Prostate gland (tissue), 2 donors: ENCODE results near the gene SLC9C1.

ENCODE experiments used
- POLR2A ChIP-seq: fragments of 450-650 bp; IDR thresholded peaks from one replicate; pipeline ENCODE4 v1.6.1; 2016; ENCODE audit warnings: antibody characterized with exemption, mild to moderate bottlenecking
- TF ChIP-seq, protein P1 (sequence below), 4 experiments: fragments of 200-600 bp in 2 of 4; fragments of 450-650 bp in 2 of 4; sonication (generic) in 2 of 4; IDR thresholded peaks; 1 replicate in 3 of 4; 2 replicates in 1 of 4; pipeline ENCODE4 v1.5.1; 2016 to 2019; ENCODE audit warnings: antibody characterized with exemption in 4 of 4, mild to moderate bottlenecking in 2 of 4, moderate library complexity in 2 of 4

DNA sequence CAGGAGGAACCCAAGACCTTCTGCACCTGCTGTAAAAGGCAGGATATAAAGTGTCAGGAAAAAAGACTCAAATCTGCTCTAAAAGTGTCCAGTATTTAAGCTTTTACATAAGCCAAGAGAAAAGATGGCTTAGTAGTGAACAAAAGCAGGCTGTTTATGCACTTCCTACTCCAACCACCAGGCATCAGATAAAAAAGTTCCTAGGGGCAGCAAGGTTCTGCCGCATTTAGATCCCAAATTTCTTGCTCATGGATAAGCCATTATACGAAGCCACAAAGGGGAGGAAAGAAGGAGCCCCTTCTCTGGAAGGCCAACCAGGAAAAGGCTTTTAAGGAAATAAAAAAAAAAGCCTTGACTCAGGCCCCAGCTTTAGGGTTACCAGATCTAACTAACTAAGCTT lies 10.6 kb upstream of the SLC9C1 start:
- no peak for TF ChIP-seq POLR2A
- TF ChIP-seq, protein P1, sequence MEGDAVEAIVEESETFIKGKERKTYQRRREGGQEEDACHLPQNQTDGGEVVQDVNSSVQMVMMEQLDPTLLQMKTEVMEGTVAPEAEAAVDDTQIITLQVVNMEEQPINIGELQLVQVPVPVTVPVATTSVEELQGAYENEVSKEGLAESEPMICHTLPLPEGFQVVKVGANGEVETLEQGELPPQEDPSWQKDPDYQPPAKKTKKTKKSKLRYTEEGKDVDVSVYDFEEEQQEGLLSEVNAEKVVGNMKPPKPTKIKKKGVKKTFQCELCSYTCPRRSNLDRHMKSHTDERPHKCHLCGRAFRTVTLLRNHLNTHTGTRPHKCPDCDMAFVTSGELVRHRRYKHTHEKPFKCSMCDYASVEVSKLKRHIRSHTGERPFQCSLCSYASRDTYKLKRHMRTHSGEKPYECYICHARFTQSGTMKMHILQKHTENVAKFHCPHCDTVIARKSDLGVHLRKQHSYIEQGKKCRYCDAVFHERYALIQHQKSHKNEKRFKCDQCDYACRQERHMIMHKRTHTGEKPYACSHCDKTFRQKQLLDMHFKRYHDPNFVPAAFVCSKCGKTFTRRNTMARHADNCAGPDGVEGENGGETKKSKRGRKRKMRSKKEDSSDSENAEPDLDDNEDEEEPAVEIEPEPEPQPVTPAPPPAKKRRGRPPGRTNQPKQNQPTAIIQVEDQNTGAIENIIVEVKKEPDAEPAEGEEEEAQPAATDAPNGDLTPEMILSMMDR (IDR thresholded peaks at IDR 0.05) = peak in 1 of 4 experiments; percentile 12
